WTC11 (cell line): ENCODE results near the gene SNRPA1.

Experiments used
- ATF1 ChIP-seq: sonication (generic); formaldehyde crosslinking; IDR thresholded peaks from 2 replicates; pipeline ENCODE4 v1.8.1; 2023; ENCODE audit warnings: mild to moderate bottlenecking, moderate library complexity, missing genetic modification reagents
- CBFB ChIP-seq: sonication (generic); formaldehyde crosslinking; IDR thresholded peaks from 2 replicates; pipeline ENCODE4 v1.8.1; 2022; ENCODE audit warnings: mild to moderate bottlenecking, low read depth, missing genetic modification reagents
- CTCF ChIP-seq: fragments of 200-600 bp; IDR thresholded peaks from 2 replicates; pipeline ENCODE4 v1.8.0; 2022; ENCODE audit warnings: antibody characterized with exemption
- ESRRA ChIP-seq: sonication (generic); formaldehyde crosslinking; IDR thresholded peaks from 2 replicates; pipeline ENCODE4 v1.8.1; 2022; ENCODE audit warnings: mild to moderate bottlenecking, missing genetic modification reagents, borderline replicate concordance
- FOXJ3 ChIP-seq: sonication (generic); formaldehyde crosslinking; IDR thresholded peaks from 2 replicates; pipeline ENCODE4 v1.9.0; 2021; ENCODE audit warnings: missing genetic modification reagents, mild to moderate bottlenecking, borderline replicate concordance
- FOXP1 ChIP-seq: sonication (generic); formaldehyde crosslinking; IDR thresholded peaks from 2 replicates; pipeline ENCODE4 v1.8.0; 2022; ENCODE audit warnings: missing genetic modification reagents, mild to moderate bottlenecking, moderate library complexity, borderline replicate concordance
- JUN ChIP-seq: sonication (generic); formaldehyde crosslinking; IDR thresholded peaks from 2 replicates; pipeline ENCODE4 v1.8.0; 2023; ENCODE audit warnings: mild to moderate bottlenecking, missing genetic modification reagents
- NFE2L1 ChIP-seq: sonication (generic); formaldehyde crosslinking; IDR thresholded peaks from 2 replicates; pipeline ENCODE4 v1.8.1; 2023; ENCODE audit warnings: missing genetic modification reagents
- NFYB ChIP-seq: sonication (generic); formaldehyde crosslinking; conservative IDR thresholded peaks from 2 replicates; pipeline ENCODE4 v1.8.0; 2022; ENCODE audit warnings: low read depth, missing genetic modification reagents
- PREB ChIP-seq: sonication (generic); formaldehyde crosslinking; IDR thresholded peaks from 2 replicates; pipeline ENCODE4 v1.8.1; 2022; ENCODE audit warnings: mild to moderate bottlenecking, missing genetic modification reagents, moderate library complexity, borderline replicate concordance
- RELA ChIP-seq: sonication (generic); formaldehyde crosslinking; IDR thresholded peaks from 2 replicates; pipeline ENCODE4 v1.8.1; 2022; ENCODE audit warnings: missing genetic modification reagents, mild to moderate bottlenecking, borderline replicate concordance
- SP1 ChIP-seq: sonication (generic); formaldehyde crosslinking; conservative IDR thresholded peaks from 2 replicates; pipeline ENCODE4 v1.8.1; 2022; ENCODE audit warnings: missing genetic modification reagents
- ZNF317 ChIP-seq: sonication (generic); formaldehyde crosslinking; IDR thresholded peaks from 2 replicates; pipeline ENCODE4 v1.8.1; 2023; ENCODE audit warnings: low read depth, mild to moderate bottlenecking, moderate library complexity, missing genetic modification reagents, borderline replicate concordance
- ZNF512 ChIP-seq: sonication (generic); formaldehyde crosslinking; IDR thresholded peaks from 2 replicates; pipeline ENCODE4 v1.8.1; 2022; ENCODE audit warnings: missing genetic modification reagents, borderline replicate concordance

- TF ChIP-seq CBFB (CRISPR knock-in tag) (no peak), CTCF (no peak), ESRRA (CRISPR knock-in tag) (no peak), ATF1 (CRISPR knock-in tag) (no peak), RELA (no peak), PREB (CRISPR knock-in tag) (no peak), JUN (CRISPR knock-in tag) (no peak), ZNF317 (no peak), NFYB (no peak), ZNF512 (CRISPR knock-in tag) (no peak), NFE2L1 (CRISPR knock-in tag) (no peak), FOXJ3 (CRISPR knock-in tag) (no peak), SP1 (CRISPR knock-in tag) (no peak), FOXP1 (CRISPR knock-in tag) (no peak)
These were observed 42.2 kb downstream of the SNRPA1 start for GRCh38 chr15:101252836-101253235.
